ENCODE measurements around the gene FOXJ3. TPM values are rescaled to one million over a fixed set of nuclear protein-coding genes. Genes with fewer than 3 reads are reported as not detected.

FOXJ3 gene
- total and polyA plus RNA-seq, 9 donors: 18.7 to 59.0 (median 49.4) TPM

GRCh38 chr1:42250164-42250563 is 84.9 kb downstream of the FOXJ3 start:
- WGBS, 3 donors: 61 to 65% (median 63%) methylated on average over 3 of the region's 3 CpGs
- Histone ChIP-seq H3K9me3 (no peaks in the 10 kb centered on the region), H3K36me3 (no peaks in the 10 kb centered on the region), H3K27ac (no peak overlapping the region), H3K4me1 (ENCODE audit: insufficient read depth) (no peaks in the 10 kb centered on the region), H3K4me3 (no peak overlapping the region), H3K27me3 (no peaks in the 10 kb centered on the region)
- TF ChIP-seq EP300 (IDR thresholded peaks at IDR 0.05) (no peak), CTCF (IDR thresholded peaks at IDR 0.05) (no peak), POLR2A (IDR thresholded peaks at IDR 0.05) (no peak)
- DNase-seq: no peak
- intact Hi-C loops (cut with DNase I): no loop called here

- intact Hi-C loops (cut with DNase I): no loop called here
- no peaks in the 10 kb centered on the region for H3K36me3 ChIP-seq
- H3K4me3 ChIP-seq: no peak overlapping the region
- no peak for DNase-seq
- H3K27ac ChIP-seq: no peak overlapping the region
- peaks cover 5% of the 10 kb centered on the region for H3K4me1 ChIP-seq (ENCODE audit: insufficient read depth)
- H3K9me3 ChIP-seq: no peaks in the 10 kb centered on the region
- no peaks in the 10 kb centered on the region for H3K27me3 ChIP-seq
- WGBS, 3 donors: 58 to 72% (median 58%) methylated on average over 5 of the region's 5 CpGs
- no peak for TF ChIP-seq EP300 (IDR thresholded peaks at IDR 0.05)
- TF ChIP-seq POLR2A (IDR thresholded peaks at IDR 0.05): no peak
- no peak for TF ChIP-seq CTCF (IDR thresholded peaks at IDR 0.05)
These were observed 93.9 kb downstream of the FOXJ3 start for GRCh38 chr1:42240966-42241755.

- TF ChIP-seq CTCF (IDR thresholded peaks at IDR 0.05): no peak
- no peak for TF ChIP-seq EP300 (IDR thresholded peaks at IDR 0.05)
- TF ChIP-seq POLR2A (IDR thresholded peaks at IDR 0.05): no peak
- Histone ChIP-seq H3K9me3 (peaks cover 0 to 5% of the 10 kb centered on the region in 2 donors), H3K4me3 (no peak overlapping the region), H3K27me3 (no peaks in the 10 kb centered on the region), H3K27ac (no peak overlapping the region), H3K4me1 (ENCODE audit: insufficient read depth) (peaks cover 5% of the 10 kb centered on the region), H3K36me3 (no peaks in the 10 kb centered on the region)
- intact Hi-C loops (cut with DNase I): no loop called here
- no peak for DNase-seq
- WGBS, 3 donors: 88 to 91% (median 89%) methylated on average over 1 of the region's 1 CpG
These were observed 95.5 kb downstream of the FOXJ3 start for GRCh38 chr1:42239555-42239954.

GRCh38 chr1:42239041-42239440 is 96.0 kb downstream of the FOXJ3 start:
- Histone ChIP-seq H3K27me3 (no peaks in the 10 kb centered on the region), H3K4me1 (ENCODE audit: insufficient read depth) (peaks cover 5% of the 10 kb centered on the region), H3K27ac (no peak overlapping the region), H3K4me3 (no peak overlapping the region), H3K9me3 (peaks cover 0 to 5% of the 10 kb centered on the region in 2 donors), H3K36me3 (no peaks in the 10 kb centered on the region)
- 0% methylated on average over 1 of the region's 1 CpG for WGBS, 3 donors
- no peak for TF ChIP-seq EP300 (IDR thresholded peaks at IDR 0.05)
- TF ChIP-seq POLR2A (IDR thresholded peaks at IDR 0.05): no peak
- no peak for TF ChIP-seq CTCF (IDR thresholded peaks at IDR 0.05)
- intact Hi-C loops (cut with DNase I): no loop called here
- DNase-seq: no peak
